HEK293 (cell line): ENCODE results near the gene CIAPIN1.
A peak's percentile ranks its signal among the peaks of the same experiment; 100 is the strongest.

ENCODE experiments used
- CTCF ChIA-PET: fragments of 350-600 bp; formaldehyde crosslinking; extraction: SDS; loops from one replicate; lab custom pipeline; 2021; ENCODE audit warnings: antibody characterized with exemption; lab: Yijun Ruan, JAX
- POLR2A ChIA-PET: fragments of 300-600 bp; formaldehyde crosslinking; extraction: SDS; loops from one replicate; lab custom pipeline; 2020; ENCODE audit warnings: antibody characterized with exemption, inconsistent platforms; lab: Yijun Ruan, JAX
- H3K27ac ChIP-seq: fragments of 200-500 bp; sonication (Bioruptor generic); 2 replicates; pipeline ENCODE4 v1.5.1; 2014; ENCODE audit warnings: low read depth, low read length, control low read depth, inconsistent platforms; ENCODE audit errors: extremely low read depth
- H3K36me3 ChIP-seq, 2 experiments: fragments of 200-500 bp in 1 of 2; sonication (Bioruptor generic) in 1 of 2; 1 replicate in 1 of 2; 2 replicates in 1 of 2; pipeline ENCODE4 v1.5.1; 2014 to 2017; ENCODE audit warnings: inconsistent platforms in 2 of 2, low read length in 2 of 2; ENCODE audit not compliant: control insufficient read depth in 2 of 2, insufficient read depth in 1 of 2
- H3K4me1 ChIP-seq: fragments of 200-500 bp; sonication (Bioruptor generic); 2 replicates; pipeline ENCODE4 v1.5.1; 2014; ENCODE audit warnings: mild to moderate bottlenecking, low read length, inconsistent platforms; ENCODE audit not compliant: control insufficient read depth, insufficient read depth
- H3K4me3 ChIP-seq: 2 replicates; pipeline ENCODE4 v1.5.1; 2011; ENCODE audit warnings: low read depth, mild to moderate bottlenecking, control low read depth, low read length, moderate library complexity
- H3K9me3 ChIP-seq: fragments of 200-500 bp; sonication (Bioruptor generic); 2 replicates; pipeline ENCODE4 v1.5.1; 2014; ENCODE audit warnings: low read depth, low read length, inconsistent platforms; ENCODE audit not compliant: control insufficient read depth, insufficient read depth
- GLIS2 ChIP-seq: fragments of 450-650 bp; formaldehyde crosslinking; IDR thresholded peaks from 2 replicates; pipeline ENCODE4 v1.5.1; 2016; ENCODE audit warnings: missing biosample characterization, missing genetic modification characterization
- HOXD13 ChIP-seq: sonication (generic); formaldehyde crosslinking; IDR thresholded peaks from 2 replicates; pipeline ENCODE4 v1.8.0; 2022; ENCODE audit warnings: missing genetic modification reagents, borderline replicate concordance
- KLF1 ChIP-seq: fragments of 450-650 bp; formaldehyde crosslinking; IDR thresholded peaks from 2 replicates; pipeline ENCODE4 v1.5.1; 2016; ENCODE audit warnings: missing biosample characterization, missing genetic modification characterization
- MEIS1 ChIP-seq: sonication (generic); formaldehyde crosslinking; IDR thresholded peaks from 2 replicates; pipeline ENCODE4 v1.8.1; 2022; ENCODE audit warnings: missing genetic modification reagents, mild to moderate bottlenecking, borderline replicate concordance
- RBAK ChIP-seq: fragments of 450-650 bp; formaldehyde crosslinking; IDR thresholded peaks from 2 replicates; pipeline ENCODE4 v1.5.1; 2016; ENCODE audit warnings: missing biosample characterization, missing genetic modification characterization
- SP7 ChIP-seq: fragments of 450-650 bp; formaldehyde crosslinking; IDR thresholded peaks from 2 replicates; pipeline ENCODE4 v1.5.1; 2016; ENCODE audit warnings: missing biosample characterization, missing genetic modification characterization
- YY1 ChIP-seq: fragments of 450-650 bp; formaldehyde crosslinking; IDR thresholded peaks from 2 replicates; pipeline ENCODE4 v1.5.1; 2018; ENCODE audit warnings: missing biosample characterization, missing genetic modification characterization
- ZBTB10 ChIP-seq: fragments of 450-650 bp; formaldehyde crosslinking; IDR thresholded peaks from 2 replicates; pipeline ENCODE4 v1.5.1; 2016; ENCODE audit warnings: missing biosample characterization, missing genetic modification characterization
- ZBTB8A ChIP-seq: fragments of 450-650 bp; formaldehyde crosslinking; IDR thresholded peaks from 2 replicates; pipeline ENCODE4 v1.5.1; 2016; ENCODE audit warnings: missing biosample characterization, missing genetic modification characterization
- ZFP37 ChIP-seq: fragments of 450-650 bp; formaldehyde crosslinking; IDR thresholded peaks from 2 replicates; pipeline ENCODE4 v1.5.1; 2016; ENCODE audit warnings: missing biosample characterization, missing genetic modification characterization
- ZNF138 ChIP-seq: fragments of 450-650 bp; formaldehyde crosslinking; IDR thresholded peaks from 2 replicates; pipeline ENCODE4 v1.5.1; 2016; ENCODE audit warnings: missing biosample characterization, missing genetic modification characterization, borderline replicate concordance
- ZNF148 ChIP-seq: fragments of 450-650 bp; formaldehyde crosslinking; IDR thresholded peaks from 2 replicates; pipeline ENCODE4 v1.5.0; 2017; ENCODE audit warnings: missing biosample characterization, missing genetic modification characterization, borderline replicate concordance
- ZNF24 ChIP-seq: fragments of 450-650 bp; formaldehyde crosslinking; IDR thresholded peaks from 2 replicates; pipeline ENCODE4 v1.5.1; 2016; ENCODE audit warnings: missing biosample characterization, missing genetic modification characterization
- ZNF335 ChIP-seq: fragments of 450-650 bp; formaldehyde crosslinking; conservative IDR thresholded peaks from 2 replicates; pipeline ENCODE4 v1.5.1; 2016; ENCODE audit warnings: missing biosample characterization, missing genetic modification characterization
- ZNF366 ChIP-seq: fragments of 450-650 bp; formaldehyde crosslinking; conservative IDR thresholded peaks from 2 replicates; pipeline ENCODE4 v1.5.1; 2016; ENCODE audit warnings: missing biosample characterization, missing genetic modification characterization
- ZNF530 ChIP-seq: fragments of 450-650 bp; formaldehyde crosslinking; IDR thresholded peaks from 2 replicates; pipeline ENCODE4 v1.5.1; 2016; ENCODE audit warnings: low read depth, missing biosample characterization, missing genetic modification characterization
- ZNF549 ChIP-seq: fragments of 450-650 bp; IDR thresholded peaks from 2 replicates; pipeline ENCODE4 v1.5.1; 2018; ENCODE audit warnings: missing biosample characterization, missing genetic modification characterization, mild to moderate bottlenecking, inconsistent platforms, moderate library complexity
- ZNF677 ChIP-seq: fragments of 450-650 bp; IDR thresholded peaks from 2 replicates; pipeline ENCODE4 v1.5.0; 2018; ENCODE audit warnings: missing biosample characterization, mild to moderate bottlenecking, missing genetic modification characterization, moderate library complexity
- ZNF692 ChIP-seq: fragments of 450-650 bp; formaldehyde crosslinking; IDR thresholded peaks from 2 replicates; pipeline ENCODE4 v1.5.1; 2016; ENCODE audit warnings: missing biosample characterization, missing genetic modification characterization
- ZNF785 ChIP-seq: fragments of 450-650 bp; formaldehyde crosslinking; IDR thresholded peaks from 2 replicates; pipeline ENCODE4 v1.5.1; 2016; ENCODE audit warnings: missing biosample characterization, missing genetic modification characterization
- ZNF791 ChIP-seq: fragments of 450-650 bp; formaldehyde crosslinking; IDR thresholded peaks from 2 replicates; pipeline ENCODE4 v1.5.1; 2016; ENCODE audit warnings: missing biosample characterization, missing genetic modification characterization
- ZSCAN16 ChIP-seq: fragments of 450-650 bp; formaldehyde crosslinking; IDR thresholded peaks from 2 replicates; pipeline ENCODE4 v1.5.1; 2016; ENCODE audit warnings: missing biosample characterization, missing genetic modification characterization
- ZSCAN30 ChIP-seq: fragments of 450-650 bp; IDR thresholded peaks from 2 replicates; pipeline ENCODE4 v1.5.1; 2018; ENCODE audit warnings: missing biosample characterization, mild to moderate bottlenecking, missing genetic modification characterization, moderate library complexity
- TF ChIP-seq, protein P1 (sequence below): fragments of 450-650 bp; formaldehyde crosslinking; IDR thresholded peaks from 2 replicates; pipeline ENCODE4 v1.5.1; 2016; ENCODE audit warnings: missing biosample characterization, missing genetic modification characterization

CIAPIN1 gene

DNA sequence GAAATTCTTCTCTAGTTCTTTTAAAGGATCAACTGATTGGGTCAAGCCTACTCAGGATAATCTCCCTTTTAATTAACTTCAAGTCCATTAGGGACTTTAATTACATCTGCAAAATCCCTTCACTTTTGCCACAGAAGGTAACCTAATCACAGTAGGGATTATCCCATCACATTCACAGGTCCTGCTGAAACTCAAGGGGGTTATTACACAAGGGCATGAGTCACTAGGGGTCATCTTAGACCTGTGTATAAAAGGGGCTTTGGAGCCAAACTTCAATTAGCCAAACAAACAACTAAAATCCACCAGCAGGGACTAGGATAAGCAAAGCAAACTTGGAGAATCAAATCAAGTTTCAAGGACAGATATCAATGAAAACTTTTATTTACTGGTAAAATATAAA lies 19.4 kb downstream of the CIAPIN1 start:
- Histone ChIP-seq H3K4me3 (no peak overlapping the region), H3K36me3 (peaks cover 25 to 60% of the 10 kb centered on the region in 2 experiments), H3K9me3 (no peaks in the 10 kb centered on the region), H3K27ac (no peak overlapping the region), H3K4me1 (no peaks in the 10 kb centered on the region)
- CTCF ChIA-PET, result interaction anchor here (2.3 kb wide), 1 partner anchor 10 kb away, joined by 16 read pairs; no protein-coding TSS in a partner anchor
- TF ChIP-seq ZNF692 (tag by site-specific recombination) (no peak), GLIS2 (tag by site-specific recombination) (no peak), ZBTB10 (tag by site-specific recombination) (no peak), SP7 (tag by site-specific recombination) (peak; percentile 56; the same call in 1 of the 2 replicates), ZNF148 (tag by site-specific recombination) (no peak)
- POLR2A ChIA-PET, result no interaction called here

DNA sequence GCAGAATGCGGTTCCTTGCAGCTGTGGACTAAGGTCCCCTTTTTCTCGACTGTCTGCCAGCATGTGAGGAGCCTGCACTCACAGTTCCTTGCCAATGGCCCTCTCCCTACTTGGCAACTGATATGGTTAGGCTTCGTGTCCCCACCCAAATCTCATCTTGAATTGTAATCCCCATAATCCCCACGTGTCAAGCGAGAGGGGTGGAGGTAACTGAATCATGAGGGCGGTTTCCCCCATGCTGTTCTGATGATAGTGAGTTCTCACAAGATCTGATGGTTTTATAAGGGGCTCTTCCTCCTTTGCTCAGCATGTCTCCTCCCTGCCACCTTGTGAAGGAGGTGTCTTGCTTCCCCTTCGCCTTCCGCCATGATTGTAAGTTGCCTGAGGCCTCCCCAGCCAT lies 19.9 kb downstream of the CIAPIN1 start:
- no peaks in the 10 kb centered on the region for H3K4me1 ChIP-seq
- TF ChIP-seq KLF1 (peak; percentile 69), ZNF677 (tag by site-specific recombination) (no peak)
- H3K9me3 ChIP-seq, result no peaks in the 10 kb centered on the region
- no peak overlapping the region for H3K4me3 ChIP-seq
- H3K36me3 ChIP-seq, result peaks cover 22 to 55% of the 10 kb centered on the region in 2 experiments
- H3K27ac ChIP-seq, result no peak overlapping the region
- CTCF ChIA-PET, result interaction anchor here (2.3 to 11.5 kb wide), 2 partner anchors 9 to 124 kb away, joined by 16 to 290 read pairs; no protein-coding TSS in a partner anchor
- POLR2A ChIA-PET, result interaction anchor here (1.2 kb wide), 1 partner anchor 35 kb away, joined by 3 read pairs; the partner anchor contains the start of gene POLR2C

GRCh38 chr16:57426356-57426755 lies 20.8 kb downstream of the CIAPIN1 start:
- POLR2A ChIA-PET, result interaction anchor here (1.2 kb wide), 1 partner anchor 36 kb away, joined by 3 read pairs; the partner anchor contains the start of gene POLR2C
- H3K9me3 ChIP-seq, result no peaks in the 10 kb centered on the region
- no peaks in the 10 kb centered on the region for H3K4me1 ChIP-seq
- H3K36me3 ChIP-seq, result peaks cover 14 to 46% of the 10 kb centered on the region in 2 experiments
- H3K4me3 ChIP-seq, result no peak overlapping the region
- no peak overlapping the region for H3K27ac ChIP-seq
- CTCF ChIA-PET, result interaction anchor here (0.6 to 11.5 kb wide), 4 partner anchors 8 to 342 kb away, joined by 3 to 290 read pairs (median 10); no protein-coding TSS in a partner anchor
- TF ChIP-seq ZSCAN30 (no peak), ZNF335 (tag by site-specific recombination) (no peak), HOXD13 (CRISPR knock-in tag) (no peak), ZBTB8A (no peak), MEIS1 (CRISPR knock-in tag) (no peak), ZNF24 (tag by site-specific recombination) (no peak), YY1 (tag by site-specific recombination) (no peak), ZNF785 (no peak), ZFP37 (tag by site-specific recombination) (no peak), ZNF549 (tag by site-specific recombination) (no peak), ZSCAN16 (tag by site-specific recombination) (no peak), ZNF138 (no peak), ZNF366 (tag by site-specific recombination) (no peak), RBAK (no peak), ZNF791 (tag by site-specific recombination) (no peak), ZNF530 (tag by site-specific recombination) (no peak)
- TF ChIP-seq, protein P1, sequence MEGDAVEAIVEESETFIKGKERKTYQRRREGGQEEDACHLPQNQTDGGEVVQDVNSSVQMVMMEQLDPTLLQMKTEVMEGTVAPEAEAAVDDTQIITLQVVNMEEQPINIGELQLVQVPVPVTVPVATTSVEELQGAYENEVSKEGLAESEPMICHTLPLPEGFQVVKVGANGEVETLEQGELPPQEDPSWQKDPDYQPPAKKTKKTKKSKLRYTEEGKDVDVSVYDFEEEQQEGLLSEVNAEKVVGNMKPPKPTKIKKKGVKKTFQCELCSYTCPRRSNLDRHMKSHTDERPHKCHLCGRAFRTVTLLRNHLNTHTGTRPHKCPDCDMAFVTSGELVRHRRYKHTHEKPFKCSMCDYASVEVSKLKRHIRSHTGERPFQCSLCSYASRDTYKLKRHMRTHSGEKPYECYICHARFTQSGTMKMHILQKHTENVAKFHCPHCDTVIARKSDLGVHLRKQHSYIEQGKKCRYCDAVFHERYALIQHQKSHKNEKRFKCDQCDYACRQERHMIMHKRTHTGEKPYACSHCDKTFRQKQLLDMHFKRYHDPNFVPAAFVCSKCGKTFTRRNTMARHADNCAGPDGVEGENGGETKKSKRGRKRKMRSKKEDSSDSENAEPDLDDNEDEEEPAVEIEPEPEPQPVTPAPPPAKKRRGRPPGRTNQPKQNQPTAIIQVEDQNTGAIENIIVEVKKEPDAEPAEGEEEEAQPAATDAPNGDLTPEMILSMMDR (tag by site-specific recombination), result no peak
